NCI-H748 (cell line): Measurements from ENCODE around the gene DNAJC27.
"Not testable (repeated sequence)": the region's sequence is repeated elsewhere in the genome, so short reads cannot be mapped to it uniquely, and the experiment has no call there.

Source experiments
- DNase-seq: peaks from one replicate; lab custom pipeline; 2025; ENCODE audit not compliant: unreplicated experiment; lab: John Stamatoyannopoulos, UW

The DNAJC27 gene

GRCh38 chr2:24971536-24972314 is at the start of gene DNAJC27:
Gene DNAJC27, minus strand, starts transcription at chr2:24971955. Its CDS starts 51 bp downstream, at chr2:24971904.
- DNase-seq = peak; percentile 99

GRCh38 chr2:25018681-25019080 is 46.9 kb upstream of the DNAJC27 start:
- no peak for DNase-seq

DNA sequence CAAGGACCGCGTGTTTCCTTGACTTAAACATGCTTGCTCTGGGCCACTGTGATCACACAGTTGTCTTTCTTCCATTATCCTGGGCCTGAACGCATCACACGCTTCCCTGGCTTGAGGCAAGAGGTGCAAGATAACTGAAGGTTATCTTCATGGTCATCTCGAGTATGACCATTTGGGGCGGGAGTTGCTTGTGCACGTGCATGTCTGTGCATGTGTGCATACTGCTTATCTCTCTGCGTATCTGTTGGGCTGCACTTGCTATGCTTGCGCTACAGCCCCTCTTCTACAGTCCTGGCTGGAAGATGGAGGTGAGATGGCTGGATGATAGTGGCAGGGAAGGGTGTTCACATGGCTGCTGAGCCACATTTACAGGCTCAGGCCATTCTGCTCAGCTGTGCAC is 42.9 kb upstream of the DNAJC27 start:
- no peak for DNase-seq

DNA sequence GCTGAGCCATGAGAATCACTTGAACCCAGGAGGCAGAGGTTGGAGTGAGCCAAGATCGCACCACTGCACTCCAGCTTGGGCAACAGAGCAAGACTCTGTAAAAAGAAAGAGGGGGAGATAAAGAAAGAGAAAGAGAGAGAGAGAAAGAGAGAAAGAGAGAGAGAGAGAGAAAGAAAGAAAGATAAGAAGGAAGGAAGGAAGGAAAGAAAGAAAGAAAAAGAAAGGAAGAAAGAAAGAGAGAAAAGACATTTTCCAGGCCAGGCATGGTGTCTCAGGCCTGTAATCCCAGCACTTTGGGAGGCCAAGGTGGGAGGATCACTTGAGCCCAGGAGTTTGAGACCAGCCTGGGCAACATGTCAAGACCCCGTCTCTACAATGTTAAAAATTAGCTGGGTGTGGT is 39.6 kb upstream of the DNAJC27 start:
- not testable (repeated sequence) for DNase-seq

GRCh38 chr2:25009954-25010353 is 38.2 kb upstream of the DNAJC27 start:
- no peak for DNase-seq

GRCh38 chr2:25002066-25002465 is 30.3 kb upstream of the DNAJC27 start:
- no peak for DNase-seq

DNA sequence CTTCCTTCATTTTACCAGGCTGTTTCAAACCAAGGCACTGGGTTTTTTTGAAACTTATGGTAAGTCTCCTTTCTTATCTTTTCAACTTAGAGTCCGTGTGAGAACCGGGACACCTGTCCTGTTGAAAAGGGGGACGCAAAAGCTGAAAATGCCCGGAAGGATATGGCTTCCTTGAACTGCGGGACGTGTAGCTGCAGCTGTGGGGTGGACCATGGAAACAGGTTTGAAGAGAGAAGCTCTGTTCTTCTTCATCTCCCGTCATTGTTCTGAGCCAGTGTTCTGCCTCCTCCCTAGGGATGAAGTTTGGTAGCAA is 29.5 kb upstream of the DNAJC27 start:
- no peak for DNase-seq

GRCh38 chr2:25000503-25001324 is 29.0 kb upstream of the DNAJC27 start:
- no peak for DNase-seq

- no peak for DNase-seq
These were observed 28.3 kb upstream of the DNAJC27 start for GRCh38 chr2:25000036-25000435.

- DNase-seq = not testable (repeated sequence)
These were observed 27.3 kb upstream of the DNAJC27 start for GRCh38 chr2:24999097-24999496.

DNA sequence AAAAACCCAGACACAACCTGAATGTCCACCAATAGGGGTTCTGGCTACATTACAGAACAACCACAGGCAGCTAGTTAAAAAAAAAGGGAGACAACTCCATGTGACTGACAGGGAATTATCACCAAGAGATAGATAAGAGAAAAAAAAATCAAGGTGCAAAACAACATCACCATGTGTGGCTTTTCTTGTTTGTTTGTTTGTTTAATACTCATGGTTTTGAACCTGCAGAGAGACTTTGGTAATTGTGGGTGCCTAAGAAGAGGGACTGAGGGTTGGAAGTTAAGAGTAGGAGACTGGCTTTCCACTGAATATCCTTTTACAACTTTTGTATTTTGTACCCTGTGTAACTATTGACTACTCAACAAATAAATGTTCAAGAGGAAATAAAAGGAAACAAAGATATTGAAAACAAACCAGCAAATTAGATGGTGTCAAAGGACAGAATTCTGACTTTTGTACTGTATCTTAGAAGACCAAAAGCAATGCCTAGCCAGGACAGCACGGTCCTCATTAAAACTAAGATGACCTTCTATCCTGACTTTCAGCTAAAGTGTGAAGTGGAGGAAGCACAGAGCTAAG is 22.5 kb upstream of the DNAJC27 start:
- no peak for DNase-seq

GRCh38 chr2:24993406-24994145 is 21.8 kb upstream of the DNAJC27 start:
- DNase-seq = no peak

GRCh38 chr2:24986372-24986771 is 14.6 kb upstream of the DNAJC27 start:
- no peak for DNase-seq

- no peak for DNase-seq
These were observed 13.8 kb upstream of the DNAJC27 start for GRCh38 chr2:24985511-24985910.

GRCh38 chr2:24984912-24985311 is 13.2 kb upstream of the DNAJC27 start:
- peak; percentile 82 for DNase-seq

- no peak for DNase-seq
These were observed 9.8 kb upstream of the DNAJC27 start for GRCh38 chr2:24981411-24982136.

GRCh38 chr2:24978661-24979060 is 6.9 kb upstream of the DNAJC27 start:
- DNase-seq = no peak

GRCh38 chr2:24977631-24978030 is 5.9 kb upstream of the DNAJC27 start:
- DNase-seq = no peak

DNA sequence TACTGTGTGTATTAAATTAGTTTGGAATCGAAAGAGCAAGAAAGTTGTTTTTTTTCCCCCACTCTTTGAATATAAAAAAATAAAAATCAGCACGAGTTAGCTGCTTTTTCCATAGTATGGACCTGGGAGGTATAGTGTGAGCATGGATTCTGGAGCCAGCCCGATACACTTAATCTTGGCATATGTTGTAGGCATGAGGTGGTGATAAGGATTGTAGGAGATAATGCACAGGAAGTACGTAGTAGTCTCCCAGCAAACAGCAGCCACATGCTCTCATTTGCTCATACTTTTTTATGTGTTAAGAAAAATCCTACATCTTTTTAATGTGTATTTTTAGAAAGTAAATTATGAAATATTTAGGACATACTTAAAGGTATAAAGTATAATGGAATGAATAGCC is 2.1 kb upstream of the DNAJC27 start:
- no peak for DNase-seq

DNA sequence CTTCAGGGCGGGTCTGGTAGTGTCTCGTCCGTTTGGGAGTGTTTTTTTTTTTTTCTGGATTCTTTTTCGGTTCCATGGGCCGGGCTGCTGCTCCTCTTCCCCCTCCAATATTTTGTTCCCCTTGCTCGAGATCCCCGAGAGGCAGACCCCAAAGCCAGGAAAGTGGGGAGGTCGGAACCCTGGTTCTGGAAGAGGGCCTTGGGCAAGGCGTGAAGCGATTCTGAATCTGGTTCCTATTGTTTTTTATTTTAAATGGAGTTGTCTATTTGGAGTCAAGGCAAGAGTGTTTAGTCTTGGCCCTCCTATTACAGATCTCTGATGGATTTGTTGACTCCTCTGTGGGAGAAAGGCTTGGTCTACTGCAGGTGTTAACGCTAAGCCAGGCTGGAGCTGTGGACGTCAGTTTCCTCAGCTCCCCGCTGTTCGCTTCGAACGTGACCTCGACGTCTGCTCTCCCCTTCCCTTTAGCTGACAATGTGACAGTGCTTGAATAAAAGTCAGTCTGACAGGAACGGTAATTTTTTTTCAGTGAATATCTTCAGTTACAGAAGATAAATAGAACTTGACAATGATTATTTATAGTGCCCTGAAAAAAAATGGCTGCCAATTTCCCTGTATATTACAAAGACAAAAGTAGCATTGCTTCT is 683 bp upstream of the DNAJC27 start:
- DNase-seq = peak; percentile 79

- DNase-seq = peak; percentile 42
These were observed 544 bp downstream of the DNAJC27 start for GRCh38 chr2:24971286-24971535.
